Measurements from ENCODE around the gene ROR1.
"Not testable (repeated sequence)": the region's sequence is repeated elsewhere in the genome, so short reads cannot be mapped to it uniquely, and the experiment has no call there.

The ROR1 gene

DNA sequence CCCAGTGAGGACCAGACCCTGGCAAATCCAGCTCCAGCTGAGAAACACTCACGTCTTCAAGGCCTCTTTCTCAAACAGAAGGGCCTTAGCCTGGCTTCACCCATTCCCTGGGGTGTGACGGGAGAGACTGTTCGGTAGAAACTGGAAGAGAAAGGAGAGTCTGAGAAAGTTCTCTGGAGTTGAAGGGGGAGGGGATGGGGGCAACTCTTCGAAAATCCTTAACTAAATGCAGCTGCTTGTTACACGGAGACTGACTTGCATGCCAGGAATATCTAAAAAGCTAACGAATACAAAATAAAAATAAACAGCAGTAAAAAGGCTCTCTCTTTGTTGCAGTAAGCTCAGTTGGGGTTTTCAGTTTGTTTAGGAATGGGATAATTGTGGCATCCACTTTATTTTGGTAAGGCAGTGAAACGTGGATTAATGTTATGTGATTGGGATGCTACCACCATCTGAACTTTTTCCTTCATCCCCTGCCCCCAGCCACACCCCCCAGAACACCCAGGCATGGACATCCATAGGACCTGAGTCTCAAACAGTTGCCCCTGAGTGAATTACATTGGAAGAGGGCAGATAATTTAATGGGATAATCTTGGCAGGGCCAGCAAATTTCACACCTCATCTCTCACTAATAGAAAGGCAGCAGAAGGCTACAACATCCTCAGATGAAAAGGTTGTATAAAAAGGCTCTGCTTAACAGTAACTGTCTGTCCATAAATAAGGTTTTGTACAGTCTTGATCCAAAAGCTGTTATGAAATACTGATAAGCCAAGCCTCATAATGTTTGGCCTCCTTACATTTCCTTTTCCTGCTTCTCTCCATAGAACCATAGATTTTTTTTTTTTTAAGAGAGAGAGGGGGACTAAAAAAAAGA lies 5.8 kb downstream of the ROR1 start:
- Histone ChIP-seq H3K27ac (ENCODE audit: low read length) (no peak overlapping the region), H3K4me3 (ENCODE audit: low read length in 2 of 2) (no peak overlapping the region)

GRCh38 chr1:63780565-63780964 lies 6.7 kb downstream of the ROR1 start:
- Histone ChIP-seq H3K4me1 (ENCODE audit: control insufficient read depth, insufficient read depth, low read length) (peaks cover 14% of the 10 kb centered on the region), H3K27me3 (ENCODE audit: control insufficient read depth in 1 of 2, insufficient read depth in 2 of 2, low read length in 2 of 2) (no peaks in the 10 kb centered on the region), H3K4me3 (ENCODE audit: low read length in 2 of 2) (no peak overlapping the region), H3K27ac (ENCODE audit: low read length) (no peak overlapping the region), H3K9me3 (ENCODE audit: control insufficient read depth in 2 of 2, low read length in 2 of 2) (no peaks in the 10 kb centered on the region), H3K36me3 (ENCODE audit: control insufficient read depth in 2 of 2, insufficient read depth in 2 of 2, low read length in 2 of 2) (no peaks in the 10 kb centered on the region), H3K9ac (ENCODE audit: low read length in 2 of 2) (no peak overlapping the region)

More for the DNA sequence above, 5.8 kb downstream of the ROR1 start:
- Histone ChIP-seq H3K27me3 (ENCODE audit: control insufficient read depth in 1 of 2, insufficient read depth in 2 of 2, low read length in 2 of 2) (no peaks in the 10 kb centered on the region), H3K4me1 (ENCODE audit: control insufficient read depth, insufficient read depth, low read length) (peaks cover 15% of the 10 kb centered on the region), H3K36me3 (ENCODE audit: control insufficient read depth in 2 of 2, insufficient read depth in 2 of 2, low read length in 2 of 2) (no peaks in the 10 kb centered on the region), H3K9ac (ENCODE audit: low read length in 2 of 2) (no peak overlapping the region), H3K9me3 (ENCODE audit: control insufficient read depth in 2 of 2, low read length in 2 of 2) (no peaks in the 10 kb centered on the region)

GRCh38 chr1:63782982-63783381 lies 9.2 kb downstream of the ROR1 start:
- Histone ChIP-seq H3K27ac (ENCODE audit: low read length) (no peak overlapping the region), H3K36me3 (ENCODE audit: control insufficient read depth in 2 of 2, insufficient read depth in 2 of 2, low read length in 2 of 2) (no peaks in the 10 kb centered on the region), H3K9ac (ENCODE audit: low read length in 2 of 2) (no peak overlapping the region), H3K4me3 (ENCODE audit: low read length in 2 of 2) (no peak overlapping the region), H3K27me3 (ENCODE audit: control insufficient read depth in 1 of 2, insufficient read depth in 2 of 2, low read length in 2 of 2) (no peaks in the 10 kb centered on the region), H3K4me1 (ENCODE audit: control insufficient read depth, insufficient read depth, low read length) (peaks cover 7% of the 10 kb centered on the region), H3K9me3 (ENCODE audit: control insufficient read depth in 2 of 2, low read length in 2 of 2) (no peaks in the 10 kb centered on the region)

DNA sequence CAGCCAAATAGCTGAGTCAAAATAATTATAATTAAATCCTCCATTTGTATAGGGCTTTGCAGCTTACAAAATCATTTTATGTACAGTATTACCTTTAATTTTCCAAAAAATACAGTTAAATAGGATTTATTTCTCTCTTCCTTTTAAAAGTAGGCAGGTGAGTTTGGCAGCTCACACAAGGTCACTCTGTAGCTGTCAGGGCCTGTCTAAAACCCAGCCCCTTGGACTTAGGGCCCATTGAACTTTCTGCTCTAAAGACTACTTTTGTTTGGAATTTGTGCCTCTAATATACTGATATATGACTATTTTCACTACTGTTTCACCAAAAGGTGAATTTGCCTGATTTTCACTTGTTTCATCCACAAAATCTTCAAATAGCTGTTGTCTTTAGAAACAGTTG lies 10.3 kb downstream of the ROR1 start:
- H3K27ac ChIP-seq (ENCODE audit: low read length) = no peak overlapping the region
- H3K36me3 ChIP-seq (ENCODE audit: control insufficient read depth in 2 of 2, insufficient read depth in 2 of 2, low read length in 2 of 2) = no peaks in the 10 kb centered on the region
- peaks cover 7% of the 10 kb centered on the region for H3K4me1 ChIP-seq (ENCODE audit: control insufficient read depth, insufficient read depth, low read length)
- H3K9me3 ChIP-seq (ENCODE audit: control insufficient read depth in 2 of 2, low read length in 2 of 2) = no peaks in the 10 kb centered on the region
- no peaks in the 10 kb centered on the region for H3K27me3 ChIP-seq (ENCODE audit: control insufficient read depth in 1 of 2, insufficient read depth in 2 of 2, low read length in 2 of 2)
- no peak overlapping the region for H3K9ac ChIP-seq (ENCODE audit: low read length in 2 of 2)
- H3K4me3 ChIP-seq (ENCODE audit: low read length in 2 of 2) = no peak overlapping the region

DNA sequence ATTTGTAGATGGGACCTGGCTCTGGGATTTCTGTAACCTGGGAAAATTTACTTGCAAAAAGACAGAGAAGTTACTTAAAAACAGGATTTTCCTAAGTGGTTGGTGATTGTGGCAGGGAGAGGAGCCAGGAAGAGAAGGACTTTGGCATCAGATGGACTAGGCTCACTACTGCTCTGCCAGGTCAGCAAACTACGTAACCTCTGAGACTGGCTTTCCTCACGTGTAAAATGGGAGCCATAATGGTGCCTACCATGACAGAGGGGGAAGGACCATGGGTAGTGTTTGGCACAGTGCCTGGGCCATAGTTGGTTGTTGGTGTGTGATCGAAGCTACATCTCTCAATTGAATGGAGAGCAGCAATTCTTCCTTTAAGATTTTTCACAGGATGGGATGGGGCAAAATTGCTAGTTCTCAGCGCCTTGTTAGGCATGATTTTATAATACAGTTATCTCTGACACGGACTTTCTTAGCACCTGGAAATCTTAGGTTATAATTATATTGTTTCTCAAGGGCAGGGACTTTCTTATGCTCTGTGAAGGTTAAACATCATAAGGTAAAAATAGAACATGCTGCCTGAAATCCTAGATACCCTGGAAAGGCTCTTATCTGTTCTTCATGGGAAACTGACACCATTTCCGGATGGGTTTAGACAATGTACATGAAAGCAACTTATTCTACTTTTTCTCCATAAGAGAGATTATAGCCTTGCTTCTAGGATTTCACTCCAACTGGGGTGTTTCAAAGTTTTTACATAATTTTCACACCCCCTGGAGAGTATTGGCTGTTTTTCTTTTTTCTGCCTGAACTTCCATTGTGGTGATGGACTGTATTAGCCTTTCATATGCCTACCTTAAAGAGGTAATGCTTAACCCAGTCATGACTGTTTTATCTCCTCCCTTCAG lies 10.9 kb downstream of the ROR1 start:
- Histone ChIP-seq H3K36me3 (ENCODE audit: control insufficient read depth in 2 of 2, insufficient read depth in 2 of 2, low read length in 2 of 2) (no peaks in the 10 kb centered on the region), H3K9me3 (ENCODE audit: control insufficient read depth in 2 of 2, low read length in 2 of 2) (no peaks in the 10 kb centered on the region), H3K9ac (ENCODE audit: low read length in 2 of 2) (no peak overlapping the region), H3K4me3 (ENCODE audit: low read length in 2 of 2) (no peak overlapping the region), H3K27me3 (ENCODE audit: control insufficient read depth in 1 of 2, insufficient read depth in 2 of 2, low read length in 2 of 2) (no peaks in the 10 kb centered on the region), H3K27ac (ENCODE audit: low read length) (no peak overlapping the region), H3K4me1 (ENCODE audit: control insufficient read depth, insufficient read depth, low read length) (peaks cover 6% of the 10 kb centered on the region)

DNA sequence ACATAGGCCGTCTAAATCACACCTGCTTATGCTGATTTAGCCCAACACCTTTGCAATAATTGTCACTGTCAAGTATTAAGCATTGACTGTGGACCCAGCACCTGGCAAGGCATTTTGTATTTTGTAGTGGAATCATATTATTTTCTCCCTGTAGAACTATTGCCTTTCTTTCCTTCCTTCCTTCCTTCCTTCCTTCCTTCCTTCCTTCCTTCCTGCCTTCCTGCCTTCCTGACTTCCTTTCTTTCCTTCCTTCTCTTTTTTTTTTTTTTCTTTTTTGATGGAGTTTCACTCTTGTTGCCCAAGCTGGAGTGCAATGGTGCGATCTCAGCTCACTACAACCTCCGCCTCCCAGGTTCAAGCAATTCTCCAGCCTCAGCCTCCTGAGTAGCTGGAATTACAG lies 13.5 kb downstream of the ROR1 start:
- not testable (repeated sequence) for H3K9ac ChIP-seq (ENCODE audit: low read length in 2 of 2); H3K27ac ChIP-seq (ENCODE audit: low read length); H3K36me3 ChIP-seq (ENCODE audit: control insufficient read depth in 2 of 2, insufficient read depth in 2 of 2, low read length in 2 of 2); H3K27me3 ChIP-seq (ENCODE audit: control insufficient read depth in 1 of 2, insufficient read depth in 2 of 2, low read length in 2 of 2); H3K4me3 ChIP-seq (ENCODE audit: low read length in 2 of 2); H3K9me3 ChIP-seq (ENCODE audit: control insufficient read depth in 2 of 2, low read length in 2 of 2)
- H3K4me1 ChIP-seq (ENCODE audit: control insufficient read depth, insufficient read depth, low read length) = peaks cover 14% of the 10 kb centered on the region

DNA sequence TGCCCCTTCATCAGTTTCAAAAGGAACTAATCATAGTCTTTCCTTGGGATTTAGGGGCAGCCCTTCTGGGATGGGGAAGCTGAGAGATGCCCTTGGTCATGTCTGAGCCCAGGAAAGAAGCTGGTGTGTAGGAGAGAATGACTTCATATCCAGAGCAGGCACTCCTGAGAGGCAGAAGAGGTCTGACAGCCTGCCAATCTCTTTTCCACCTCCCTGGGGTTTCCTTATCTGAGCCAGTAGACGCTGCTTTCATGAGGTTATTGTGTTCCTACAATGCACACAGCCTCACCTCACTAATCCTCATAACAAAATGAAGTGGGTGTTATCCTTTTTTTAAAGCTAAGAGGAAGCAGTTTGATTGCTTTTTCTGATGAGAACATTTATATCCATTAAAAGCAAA lies 14.1 kb downstream of the ROR1 start:
- H3K9ac ChIP-seq (ENCODE audit: low read length in 2 of 2) = no peak overlapping the region
- H3K9me3 ChIP-seq (ENCODE audit: control insufficient read depth in 2 of 2, low read length in 2 of 2) = no peaks in the 10 kb centered on the region
- no peak overlapping the region for H3K4me3 ChIP-seq (ENCODE audit: low read length in 2 of 2)
- no peaks in the 10 kb centered on the region for H3K27me3 ChIP-seq (ENCODE audit: control insufficient read depth in 1 of 2, insufficient read depth in 2 of 2, low read length in 2 of 2)
- H3K27ac ChIP-seq (ENCODE audit: low read length) = no peak overlapping the region
- no peaks in the 10 kb centered on the region for H3K36me3 ChIP-seq (ENCODE audit: control insufficient read depth in 2 of 2, insufficient read depth in 2 of 2, low read length in 2 of 2)
- peaks cover 17% of the 10 kb centered on the region for H3K4me1 ChIP-seq (ENCODE audit: control insufficient read depth, insufficient read depth, low read length)

DNA sequence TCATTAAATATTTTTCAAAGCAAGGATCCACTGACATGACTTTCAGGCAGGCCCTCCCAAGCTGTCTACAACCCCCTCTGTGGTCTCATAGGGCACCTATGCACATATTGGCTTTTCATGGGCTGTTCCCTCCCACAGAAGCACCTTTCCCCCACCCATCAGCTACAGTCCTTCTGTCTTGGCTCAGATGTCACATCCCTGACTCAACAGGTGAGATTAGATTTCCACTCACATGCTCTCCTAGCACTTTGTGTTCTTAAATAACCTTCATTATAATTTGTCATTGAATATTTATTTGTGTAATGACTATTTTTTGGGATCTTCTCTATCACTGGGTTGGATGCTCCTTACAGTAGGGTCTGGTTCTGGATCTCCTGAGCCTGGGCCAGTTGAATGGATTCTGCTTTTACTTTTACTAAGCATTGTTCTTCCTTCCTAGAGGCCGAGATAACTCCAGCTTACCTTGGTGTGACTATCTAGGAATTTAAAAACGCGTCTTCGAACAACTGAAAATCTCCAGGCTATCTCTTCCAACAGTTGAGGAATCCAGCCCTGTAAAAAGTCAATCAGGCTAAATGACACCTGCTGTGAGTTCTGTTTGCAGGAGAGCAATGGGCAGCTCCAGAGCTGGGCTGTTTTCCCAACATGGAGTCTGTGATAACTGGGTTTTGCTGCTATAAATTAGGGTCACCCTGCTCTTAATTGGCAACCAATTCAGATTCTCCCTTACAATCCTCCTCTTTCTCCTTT lies 16.2 kb downstream of the ROR1 start:
- H3K27ac ChIP-seq (ENCODE audit: low read length) = no peak overlapping the region
- no peaks in the 10 kb centered on the region for H3K9me3 ChIP-seq (ENCODE audit: control insufficient read depth in 2 of 2, low read length in 2 of 2)
- H3K9ac ChIP-seq (ENCODE audit: low read length in 2 of 2) = no peak overlapping the region
- H3K36me3 ChIP-seq (ENCODE audit: control insufficient read depth in 2 of 2, insufficient read depth in 2 of 2, low read length in 2 of 2) = no peaks in the 10 kb centered on the region
- H3K27me3 ChIP-seq (ENCODE audit: control insufficient read depth in 1 of 2, insufficient read depth in 2 of 2, low read length in 2 of 2) = no peaks in the 10 kb centered on the region
- H3K4me3 ChIP-seq (ENCODE audit: low read length in 2 of 2) = no peak overlapping the region
- peaks cover 17% of the 10 kb centered on the region for H3K4me1 ChIP-seq (ENCODE audit: control insufficient read depth, insufficient read depth, low read length)

GRCh38 chr1:63790989-63791388 lies 17.2 kb downstream of the ROR1 start:
- Histone ChIP-seq H3K27ac (ENCODE audit: low read length) (no peak overlapping the region), H3K9ac (ENCODE audit: low read length in 2 of 2) (no peak overlapping the region), H3K36me3 (ENCODE audit: control insufficient read depth in 2 of 2, insufficient read depth in 2 of 2, low read length in 2 of 2) (no peaks in the 10 kb centered on the region), H3K27me3 (ENCODE audit: control insufficient read depth in 1 of 2, insufficient read depth in 2 of 2, low read length in 2 of 2) (no peaks in the 10 kb centered on the region), H3K4me3 (ENCODE audit: low read length in 2 of 2) (no peak overlapping the region), H3K9me3 (ENCODE audit: control insufficient read depth in 2 of 2, low read length in 2 of 2) (no peaks in the 10 kb centered on the region), H3K4me1 (ENCODE audit: control insufficient read depth, insufficient read depth, low read length) (peaks cover 24% of the 10 kb centered on the region)

DNA sequence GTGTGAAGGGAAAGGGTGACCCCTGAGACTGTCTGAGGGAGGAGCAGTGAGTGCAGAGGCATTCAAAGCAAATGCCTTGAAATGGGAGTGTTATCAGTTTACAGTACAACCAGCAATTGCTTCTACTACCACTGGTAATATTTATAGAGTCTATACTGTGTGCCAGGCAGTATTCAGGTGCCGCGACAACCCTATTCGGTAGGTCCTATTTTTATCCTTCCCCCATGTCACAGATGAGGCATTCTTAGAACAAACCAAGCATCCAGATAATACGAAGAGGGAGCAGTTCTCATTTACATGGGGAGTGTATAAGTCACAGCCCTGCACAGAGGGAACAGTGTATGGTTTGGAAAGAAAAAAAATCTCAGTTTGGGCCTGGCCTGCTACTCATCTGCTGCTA lies 18.3 kb downstream of the ROR1 start:
- Histone ChIP-seq H3K27me3 (ENCODE audit: control insufficient read depth in 1 of 2, insufficient read depth in 2 of 2, low read length in 2 of 2) (no peaks in the 10 kb centered on the region), H3K36me3 (ENCODE audit: control insufficient read depth in 2 of 2, insufficient read depth in 2 of 2, low read length in 2 of 2) (no peaks in the 10 kb centered on the region), H3K4me1 (ENCODE audit: control insufficient read depth, insufficient read depth, low read length) (peaks cover 30% of the 10 kb centered on the region), H3K9me3 (ENCODE audit: control insufficient read depth in 2 of 2, low read length in 2 of 2) (no peaks in the 10 kb centered on the region), H3K27ac (ENCODE audit: low read length) (peak overlapping the region; percentile 18), H3K9ac (ENCODE audit: low read length in 2 of 2) (no peak overlapping the region), H3K4me3 (ENCODE audit: low read length in 2 of 2) (no peak overlapping the region)

Measured in stomach smooth muscle (tissue), 2 donors.